GM21576 (cell line): ENCODE measurements around the gene NRXN3.

ENCODE experiments used
- ATAC-seq: cut with Tn5 transposase; IDR thresholded peaks from one replicate; pipeline ENCODE4 v1.9.1; 2021; ENCODE audit warnings: mild to moderate bottlenecking, moderate library complexity; ENCODE audit not compliant: unreplicated experiment

Gene NRXN3

DNA sequence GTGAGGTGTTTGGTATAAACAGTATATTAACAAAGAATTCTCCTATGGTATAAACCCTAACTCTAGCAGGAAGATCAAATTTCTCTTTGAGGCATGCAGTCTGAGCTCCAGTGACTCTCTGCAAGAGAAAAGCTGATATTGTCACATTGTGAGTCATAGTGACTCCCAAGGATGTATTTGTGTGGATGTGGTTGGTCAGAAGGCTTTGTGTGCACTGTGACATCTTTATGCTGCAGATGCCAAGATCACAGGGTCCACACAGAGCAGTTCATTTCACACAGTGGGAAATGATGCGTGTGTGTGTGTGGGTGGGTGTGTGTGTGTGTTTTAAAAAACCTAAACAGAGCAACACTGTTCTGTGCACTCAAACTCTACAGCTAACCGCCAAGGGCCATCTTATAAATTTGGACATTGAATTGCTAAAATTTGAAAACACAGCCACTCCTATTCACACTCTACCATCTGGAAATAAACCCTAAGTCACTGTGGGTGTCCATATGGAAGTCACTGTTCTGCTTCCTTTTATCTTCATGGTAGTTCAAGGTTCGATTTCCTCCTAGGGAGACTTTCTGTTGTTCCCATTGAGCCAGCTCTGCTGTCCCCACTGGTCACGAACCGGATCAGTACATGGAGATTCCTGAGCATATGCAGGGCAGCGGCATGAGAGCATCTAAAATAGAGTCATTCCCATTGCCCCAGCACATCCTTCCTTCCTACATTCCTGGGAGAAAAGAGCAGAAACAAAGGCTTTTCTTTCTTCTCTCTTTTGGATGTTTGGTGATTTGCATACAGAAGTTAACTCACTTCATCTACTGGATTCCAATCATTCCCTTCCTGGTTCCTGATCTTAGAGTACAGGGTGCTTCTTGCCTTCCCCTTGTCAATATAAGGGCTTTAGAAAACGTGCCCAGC lies 1313.6 kb downstream of the NRXN3 start:
- ATAC-seq, result no peak

GRCh38 chr14:79487632-79488031 lies 1317.5 kb downstream of the NRXN3 start:
- no peak for ATAC-seq

DNA sequence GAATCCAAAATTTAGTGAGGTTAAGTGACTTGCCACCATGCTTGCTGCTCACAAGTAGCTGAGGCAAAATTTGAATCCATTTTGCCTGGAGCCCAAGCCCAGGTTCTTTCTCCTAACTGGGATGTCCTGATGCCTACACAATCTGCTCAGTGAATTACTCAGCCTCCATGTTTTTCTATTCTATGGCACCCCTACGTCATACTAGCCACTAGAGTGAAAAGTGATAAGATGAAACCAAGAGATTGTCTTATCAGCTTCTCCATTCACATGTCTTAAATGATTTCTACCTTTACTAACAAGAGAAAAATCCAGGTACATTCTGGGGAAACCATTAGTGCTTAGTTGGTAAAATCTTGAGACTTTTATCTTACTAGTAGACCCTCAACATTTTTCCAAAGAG lies 1321.0 kb downstream of the NRXN3 start:
- ATAC-seq, result no peak

- ATAC-seq, result no peak
These were observed 1323.0 kb downstream of the NRXN3 start for GRCh38 chr14:79493081-79493645.

DNA sequence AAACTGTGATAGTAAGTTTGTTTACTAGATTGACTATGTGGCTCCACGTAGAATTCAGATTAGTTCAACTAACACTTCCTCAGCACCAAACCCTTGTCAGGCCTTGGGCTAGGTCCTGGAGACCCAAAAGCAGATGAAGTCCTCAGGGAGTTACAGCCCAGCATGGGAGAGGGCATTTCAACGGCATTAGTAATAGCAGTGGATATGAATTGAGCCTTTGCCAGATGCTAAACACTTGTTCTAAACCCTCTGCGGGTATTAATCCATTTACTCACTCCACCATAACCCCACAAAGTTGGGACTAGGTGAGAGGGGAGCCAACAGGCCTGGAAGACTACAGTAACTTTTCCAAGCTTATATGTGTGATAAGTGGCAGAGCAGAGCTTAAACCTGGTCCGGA lies 1326.5 kb downstream of the NRXN3 start:
- ATAC-seq, result no peak

DNA sequence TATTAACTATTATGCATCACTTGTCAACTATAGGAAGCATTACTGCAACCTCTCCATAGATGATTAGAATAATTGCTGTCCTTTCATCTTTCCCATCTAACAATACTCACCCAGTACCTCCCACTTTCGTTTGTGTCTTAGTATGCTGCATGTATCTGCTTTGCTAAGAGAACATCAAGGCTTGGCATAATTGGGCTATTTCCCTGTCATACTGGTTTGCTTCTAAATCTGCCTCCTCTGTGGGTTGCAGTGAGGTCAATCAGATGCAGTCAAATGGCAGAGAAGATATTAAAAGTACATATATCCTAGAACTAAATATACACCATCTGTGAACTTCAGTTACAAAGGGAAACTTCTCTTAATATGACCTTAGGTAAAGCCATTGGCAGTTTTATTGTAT lies 1330.3 kb downstream of the NRXN3 start:
- ATAC-seq, result no peak

GRCh38 chr14:79502136-79502750 lies 1332.1 kb downstream of the NRXN3 start:
- ATAC-seq, result no peak

DNA sequence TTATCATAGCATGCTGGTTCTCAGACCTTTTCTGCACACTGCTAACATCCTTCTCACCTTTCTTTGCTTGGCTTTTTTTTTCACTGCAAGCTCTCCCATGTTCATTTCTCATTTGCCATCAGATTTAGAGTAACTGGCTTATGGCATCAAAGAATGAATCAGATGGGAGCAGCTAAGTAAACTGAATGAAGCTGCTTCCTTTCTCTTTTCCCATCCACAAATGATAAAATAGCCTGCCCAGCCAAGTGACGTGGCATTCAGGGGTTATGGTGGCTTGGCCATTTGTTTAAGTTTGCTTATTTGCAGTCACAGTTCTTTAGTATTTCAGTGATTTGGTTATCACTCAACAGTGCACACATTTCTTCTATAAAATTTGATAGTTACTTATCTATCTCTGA lies 1332.6 kb downstream of the NRXN3 start:
- ATAC-seq, result no peak

DNA sequence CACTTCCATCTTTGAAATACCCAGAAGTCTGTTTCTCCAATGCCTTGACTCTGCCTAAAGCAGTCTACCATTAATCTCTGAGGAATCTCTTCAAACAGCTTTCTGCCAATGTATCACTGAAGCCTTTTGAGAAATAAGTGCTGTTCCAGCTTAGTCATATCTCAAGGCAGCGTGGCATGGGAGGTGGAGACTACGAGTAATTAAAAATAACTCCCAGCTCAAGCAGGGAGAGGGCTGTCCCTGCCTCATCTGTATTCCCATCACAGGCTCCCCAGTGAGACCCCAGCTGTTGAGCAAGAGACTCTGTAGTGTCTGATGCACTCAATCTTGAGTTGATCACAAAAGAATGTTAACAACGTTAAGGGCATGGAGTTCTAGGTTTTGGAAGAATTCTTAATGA lies 1340.5 kb downstream of the NRXN3 start:
- ATAC-seq, result no peak

GRCh38 chr14:79511146-79511545 lies 1341.0 kb downstream of the NRXN3 start:
- no peak for ATAC-seq

DNA sequence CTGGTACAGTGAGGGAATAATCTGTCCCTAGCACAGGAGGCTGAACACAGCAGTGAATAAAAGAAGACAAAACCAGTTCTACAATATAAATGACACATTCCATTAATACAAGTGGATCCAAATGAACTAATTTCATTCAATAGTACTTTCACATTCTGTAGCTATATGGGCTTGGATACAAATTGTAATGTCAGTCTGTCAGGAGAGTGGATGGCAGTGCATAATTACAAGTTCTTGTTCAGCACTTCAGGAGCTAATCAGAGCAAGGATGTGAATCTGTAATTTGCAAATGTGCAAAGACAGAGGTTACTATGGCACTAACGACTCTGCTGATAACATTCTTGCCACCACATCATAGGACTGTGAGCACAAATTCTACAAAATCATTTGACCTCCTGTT lies 1343.3 kb downstream of the NRXN3 start:
- no peak for ATAC-seq

DNA sequence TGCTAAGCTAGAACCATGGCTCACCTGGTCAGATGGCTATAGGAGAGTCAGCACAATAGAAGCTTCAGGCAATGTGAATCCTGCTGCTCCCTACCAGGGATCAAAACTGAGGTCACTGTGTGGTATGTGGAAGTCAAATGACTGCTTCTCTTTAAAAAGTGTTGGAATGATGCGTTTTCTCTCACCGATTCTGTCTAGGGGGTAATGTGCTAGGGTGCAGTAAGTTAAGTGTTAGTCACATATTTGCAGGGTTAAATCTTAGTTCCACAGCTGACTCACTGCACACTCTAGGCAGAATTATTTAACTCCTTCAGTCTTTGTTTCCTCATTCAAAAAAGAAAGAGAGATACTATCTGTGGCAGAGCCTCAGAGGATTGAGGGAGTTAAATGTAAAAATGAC lies 1344.5 kb downstream of the NRXN3 start:
- ATAC-seq, result no peak

DNA sequence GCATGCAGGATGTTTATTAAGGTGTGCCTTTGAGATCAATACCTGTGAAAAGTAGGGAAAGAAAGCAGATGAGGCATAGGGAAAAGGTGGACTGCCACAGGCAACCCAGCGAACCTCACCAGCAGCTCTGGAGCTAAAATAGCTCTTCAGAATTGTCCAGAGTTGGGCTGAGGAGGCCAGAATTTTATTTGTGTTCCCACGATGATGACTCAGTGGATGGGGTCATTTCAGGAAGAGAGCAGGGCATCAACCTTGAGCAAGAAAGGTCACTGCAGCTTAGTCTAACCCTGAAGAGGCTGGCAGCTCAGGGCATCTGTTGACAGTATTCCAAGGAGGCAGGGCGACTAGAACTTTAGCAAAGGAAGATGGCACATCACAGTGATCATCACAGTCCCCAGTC lies 1345.0 kb downstream of the NRXN3 start:
- no peak for ATAC-seq

- ATAC-seq, result no peak
These were observed 1345.8 kb downstream of the NRXN3 start for GRCh38 chr14:79516009-79516408.

DNA sequence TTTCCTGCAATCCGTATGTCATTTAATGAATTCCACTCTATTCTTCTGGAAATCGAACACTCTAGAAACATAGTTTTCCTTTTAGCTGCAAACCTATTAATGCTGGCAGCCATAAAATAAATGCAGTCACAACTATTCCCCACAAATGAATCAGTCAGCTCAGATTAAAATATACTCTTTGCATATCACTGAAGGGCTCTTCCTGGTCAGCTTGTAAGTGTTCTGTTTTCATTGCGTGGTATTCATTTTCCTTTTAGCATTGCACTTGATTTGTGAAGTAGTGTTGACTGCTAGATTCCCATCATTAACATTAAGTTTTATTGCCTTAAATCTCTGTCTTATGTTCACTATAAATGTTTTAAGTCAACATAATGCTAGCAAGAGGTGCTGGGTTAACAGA lies 1355.2 kb downstream of the NRXN3 start:
- no peak for ATAC-seq

DNA sequence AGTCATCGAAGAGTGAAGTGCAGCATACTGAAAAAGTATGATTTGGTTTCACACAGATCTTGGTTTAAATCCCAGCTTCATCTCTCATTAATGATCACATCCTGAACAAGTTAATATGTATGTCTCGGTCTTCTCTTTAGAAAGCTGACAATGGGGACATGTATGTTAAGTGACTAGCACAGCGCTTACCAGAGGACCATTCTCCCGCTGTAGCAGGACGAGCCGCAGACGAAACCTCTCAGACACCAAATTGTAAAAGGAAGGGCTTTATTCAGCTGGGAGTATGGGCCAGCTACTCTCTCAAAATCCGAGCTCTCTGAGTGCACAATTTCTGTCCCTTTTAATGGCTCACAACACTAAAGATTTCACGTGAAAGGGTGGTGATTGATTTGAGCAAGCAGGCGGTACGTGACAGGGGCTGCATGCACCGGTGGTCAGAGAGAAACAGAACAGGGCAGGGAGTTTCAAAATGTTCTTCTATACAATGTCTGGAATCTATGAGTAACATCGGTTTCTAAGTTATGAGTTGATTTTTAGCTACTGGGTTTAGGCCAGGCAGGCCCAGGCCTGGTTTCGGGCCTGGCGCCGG lies 1358.7 kb downstream of the NRXN3 start:
- no peak for ATAC-seq

- ATAC-seq, result no peak
These were observed 1360.4 kb downstream of the NRXN3 start for GRCh38 chr14:79530555-79530954.

DNA sequence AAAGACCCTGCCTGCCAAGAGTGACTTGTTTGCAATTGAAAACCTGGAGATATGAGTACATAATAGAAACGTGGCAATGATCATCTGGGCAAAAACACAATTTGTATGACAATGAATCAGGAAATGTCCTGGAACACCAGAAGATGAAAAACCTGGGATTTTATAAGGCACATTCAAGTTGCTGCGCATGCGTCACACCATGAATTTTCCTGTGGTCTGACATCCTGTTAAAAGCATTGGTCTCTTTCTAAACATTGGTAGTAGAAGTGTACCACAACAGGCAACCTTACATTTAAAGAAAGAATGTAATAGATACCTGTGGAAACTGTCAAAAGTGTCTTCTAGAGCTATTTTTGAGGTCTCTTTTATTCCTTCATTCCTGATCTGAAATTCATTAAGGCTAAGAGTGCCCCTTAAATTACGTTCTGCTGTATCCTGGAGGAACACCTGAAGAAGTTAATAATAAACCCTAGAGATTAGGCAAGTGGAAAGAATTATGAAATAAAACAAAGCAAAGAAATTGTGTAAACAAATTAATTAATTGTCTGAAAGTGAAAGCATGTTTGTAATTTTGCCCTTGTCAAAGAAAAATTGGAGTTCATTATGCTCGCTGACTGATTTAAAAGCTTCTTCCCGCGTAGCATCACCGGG lies 1364.7 kb downstream of the NRXN3 start:
- ATAC-seq, result no peak

DNA sequence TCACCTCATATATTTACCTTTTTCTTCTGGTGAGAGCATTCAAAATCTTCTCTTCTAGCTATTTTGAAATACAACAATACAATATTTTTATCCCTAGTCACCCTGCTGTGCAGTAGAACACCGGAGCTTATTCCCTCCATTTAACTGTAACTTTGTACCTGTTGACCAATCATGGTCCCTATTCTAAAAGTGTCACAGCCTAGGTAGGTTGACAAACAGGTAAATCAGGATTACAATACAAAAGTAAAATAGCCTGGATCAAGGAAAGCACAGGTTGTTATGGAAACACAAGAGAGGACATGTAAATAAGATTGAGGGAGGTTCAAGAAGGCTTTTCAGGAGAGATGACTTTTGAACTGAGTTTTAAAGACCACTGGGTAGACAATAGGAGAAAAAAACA lies 1370.2 kb downstream of the NRXN3 start:
- no peak for ATAC-seq

- ATAC-seq, result no peak
These were observed 1371.9 kb downstream of the NRXN3 start for GRCh38 chr14:79542121-79542520.

- no peak for ATAC-seq
These were observed 1373.2 kb downstream of the NRXN3 start for GRCh38 chr14:79543348-79543747.
